Inferior parietal cortex (tissue), 1 donor: ENCODE data around the gene ZNF25.
"Not testable (repeated sequence)": the region's sequence is repeated elsewhere in the genome, so short reads cannot be mapped to it uniquely, and the experiment has no call there.

Source experiments
- DNase-seq: peaks from one replicate; pipeline ENCODE4 v3.0.0-alpha.2; 2016; ENCODE audit errors: extremely low spot score

The ZNF25 gene

DNA sequence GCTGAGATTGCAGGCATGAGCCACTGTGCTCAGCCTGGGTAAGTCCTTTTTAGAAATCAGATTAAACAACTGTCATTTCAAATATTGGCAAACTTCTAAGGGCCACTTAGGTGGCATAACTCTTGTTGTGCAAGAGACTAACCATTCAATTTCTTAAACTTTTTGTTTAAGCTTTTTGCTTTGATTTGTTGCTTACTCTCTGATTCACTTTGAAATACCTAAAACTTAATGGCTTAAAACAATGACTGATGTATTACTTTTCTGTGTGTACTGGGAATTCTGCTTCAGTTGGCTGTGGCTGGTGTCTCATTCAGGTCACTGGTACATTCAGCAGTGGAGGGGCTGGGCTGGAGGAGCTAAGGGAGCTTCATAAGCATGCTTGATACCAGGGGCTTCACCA is 28.9 kb downstream of the ZNF25 start:
- DNase-seq: no peak

DNA sequence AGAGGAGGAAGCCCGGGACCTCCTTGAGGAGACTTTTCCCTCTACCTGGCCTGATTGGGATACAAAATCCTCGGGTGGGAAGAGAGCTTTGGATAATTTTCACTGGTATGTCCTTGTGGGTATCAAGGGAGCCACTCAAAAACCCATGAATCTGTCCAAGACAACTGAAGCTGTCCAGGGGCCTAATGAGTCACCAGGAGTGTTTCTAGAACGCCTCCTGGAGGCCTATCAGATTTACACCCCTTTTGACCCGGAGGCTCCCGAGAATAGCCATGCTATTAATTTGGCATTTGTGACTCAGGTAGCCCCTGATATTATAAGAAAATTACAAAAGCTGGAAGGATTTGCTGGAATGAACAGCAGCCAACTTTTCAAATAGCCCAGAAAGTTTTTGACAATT is 38.6 kb downstream of the ZNF25 start:
- no peak for DNase-seq

DNA sequence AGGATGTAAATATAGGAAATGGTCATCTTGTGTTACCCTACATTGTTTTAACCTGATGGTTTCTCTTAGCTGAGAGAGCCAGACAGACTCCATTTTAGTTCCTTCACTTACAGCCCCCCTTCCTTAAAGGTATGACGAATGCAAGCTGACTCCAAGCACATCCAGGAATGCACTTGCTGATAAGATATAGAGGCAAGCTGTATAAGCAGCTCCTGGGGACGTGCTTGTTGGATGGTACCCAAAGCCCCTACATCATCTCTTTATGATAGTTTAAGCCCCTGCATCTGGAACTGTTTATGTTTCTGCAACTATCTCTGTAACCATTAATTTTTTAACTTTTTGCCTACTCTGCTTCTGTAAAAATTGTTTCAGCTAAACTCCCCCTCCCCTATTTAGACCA is 41.7 kb downstream of the ZNF25 start:
- DNase-seq: no peak

DNA sequence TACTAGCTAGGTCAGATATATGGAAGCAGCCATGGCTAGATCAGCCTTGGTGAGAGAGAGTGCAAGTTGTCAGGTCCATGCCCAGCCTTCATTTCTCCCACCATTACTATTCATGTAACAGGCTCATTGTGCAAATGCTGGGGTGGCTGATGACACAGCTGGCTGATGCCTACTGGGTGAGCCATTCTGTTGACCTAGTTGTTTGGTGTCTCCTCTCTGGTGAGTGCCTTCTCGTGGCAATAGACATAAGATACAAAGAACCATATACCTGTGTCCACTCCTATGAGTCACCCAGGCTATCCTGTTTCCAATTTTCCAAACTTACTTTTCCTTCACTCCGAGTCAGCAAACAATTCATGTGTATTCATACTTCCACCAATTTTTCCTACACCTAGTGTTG is 46.0 kb downstream of the ZNF25 start:
- DNase-seq: no peak

DNA sequence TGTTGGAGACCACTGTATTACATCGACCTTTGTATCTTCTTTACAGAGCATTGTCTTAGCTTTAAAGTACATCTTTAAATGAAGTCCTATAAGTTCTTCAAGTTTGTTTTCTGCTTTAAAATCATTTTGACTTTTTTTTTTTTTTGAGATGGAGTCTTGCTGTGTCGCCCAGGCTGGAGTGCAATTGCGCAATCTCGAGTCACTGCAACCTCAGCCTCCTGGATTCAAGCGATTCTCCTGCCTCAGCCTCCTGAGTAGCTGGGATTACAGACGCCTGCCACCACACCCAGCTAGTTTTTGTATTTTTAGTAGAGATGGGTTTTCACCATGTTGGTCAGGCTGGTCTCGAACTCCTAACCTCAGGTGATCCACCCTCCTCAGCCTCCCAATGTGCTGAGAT is 68.3 kb downstream of the ZNF25 start:
- not testable (repeated sequence) for DNase-seq

DNA sequence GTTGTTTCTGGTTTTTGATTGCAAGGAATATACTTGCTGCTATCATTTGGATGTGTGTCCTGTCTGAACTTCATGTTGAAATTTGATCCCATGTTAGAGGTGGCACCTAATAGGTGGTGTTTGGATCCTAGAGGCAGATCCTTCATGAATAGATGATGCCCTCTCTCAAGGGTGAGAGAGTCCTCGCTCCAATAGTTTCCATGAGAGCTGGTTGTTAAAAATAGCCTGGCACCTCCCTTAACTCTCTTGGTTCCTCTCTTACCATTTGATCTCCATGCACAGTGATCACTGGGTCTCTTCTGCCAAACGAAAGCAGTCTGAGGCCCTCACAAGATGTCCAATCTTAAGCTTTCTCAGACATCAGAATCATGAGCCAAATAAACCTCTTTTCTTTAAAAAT is 70.1 kb downstream of the ZNF25 start:
- no peak for DNase-seq
